HEK293T (cell line): ENCODE data around the gene VMP1.

Experiments used
- ARNT ChIP-seq: fragments of 450-650 bp; IDR thresholded peaks from 2 replicates; pipeline ENCODE4 v1.6.1; 2017; ENCODE audit warnings: mild to moderate bottlenecking
- BHLHE40 ChIP-seq: fragments of 450-650 bp; IDR thresholded peaks from 2 replicates; pipeline ENCODE4 v1.6.1; 2016; ENCODE audit warnings: mild to moderate bottlenecking, moderate library complexity, borderline replicate concordance
- ELF4 ChIP-seq: fragments of 450-650 bp; IDR thresholded peaks from 2 replicates; pipeline ENCODE4 v1.6.1; 2017; ENCODE audit warnings: antibody characterized with exemption
- FOXA1 ChIP-seq: fragments of 450-650 bp; IDR thresholded peaks from 2 replicates; pipeline ENCODE4 v1.6.1; 2016; ENCODE audit warnings: mild to moderate bottlenecking
- LEF1 ChIP-seq: fragments of 450-650 bp; IDR thresholded peaks from 2 replicates; pipeline ENCODE4 v1.6.1; 2017; ENCODE audit warnings: mild to moderate bottlenecking, borderline replicate concordance
- NFRKB ChIP-seq: fragments of 450-650 bp; IDR thresholded peaks from 2 replicates; pipeline ENCODE4 v1.6.1; 2016; ENCODE audit warnings: mild to moderate bottlenecking, moderate library complexity
- SUZ12 ChIP-seq: fragments of 450-650 bp; IDR thresholded peaks from 2 replicates; pipeline ENCODE4 v1.6.1; 2016; ENCODE audit warnings: mild to moderate bottlenecking

DNA sequence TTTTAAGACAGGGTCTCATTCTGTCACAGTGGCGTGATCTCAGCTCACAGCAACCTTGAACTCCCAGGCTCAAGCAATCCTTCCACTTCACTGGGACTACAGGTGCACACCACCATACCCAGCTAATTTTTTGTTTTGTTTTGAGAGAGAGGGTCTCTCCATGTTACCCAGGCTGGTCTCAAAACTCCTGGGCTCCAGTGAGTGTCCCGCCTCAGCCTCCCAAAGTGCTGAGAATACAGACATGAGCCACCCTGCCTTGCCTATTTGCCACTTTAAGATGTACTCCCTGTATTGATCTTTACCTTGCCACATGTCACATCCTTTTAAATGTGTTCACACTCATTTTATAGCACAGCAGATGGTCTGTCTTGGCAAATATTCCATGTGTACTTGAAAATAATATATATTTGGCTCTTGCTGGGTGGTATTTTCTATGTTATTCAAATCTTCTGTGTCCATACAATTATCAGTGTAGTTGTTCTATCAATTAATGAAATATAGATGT is 50.5 kb downstream of the VMP1 start:
- no peak for TF ChIP-seq ARNT
- no peak for TF ChIP-seq ELF4
- TF ChIP-seq LEF1 = no peak
- no peak for TF ChIP-seq FOXA1
- no peak for TF ChIP-seq BHLHE40
- TF ChIP-seq SUZ12 = no peak
- no peak for TF ChIP-seq NFRKB
